ENCODE data around the gene ZBTB40. TPM values are rescaled to one million over a fixed set of nuclear protein-coding genes. Genes with fewer than 3 reads are reported as not detected.

ZBTB40 gene
- total and polyA plus RNA-seq, 10 of the 15 experiments (the other 5 are each of a cell fraction or from before 2014, with no cell fraction given) = 1.9 to 14.4 (median 9.0) TPM

DNA sequence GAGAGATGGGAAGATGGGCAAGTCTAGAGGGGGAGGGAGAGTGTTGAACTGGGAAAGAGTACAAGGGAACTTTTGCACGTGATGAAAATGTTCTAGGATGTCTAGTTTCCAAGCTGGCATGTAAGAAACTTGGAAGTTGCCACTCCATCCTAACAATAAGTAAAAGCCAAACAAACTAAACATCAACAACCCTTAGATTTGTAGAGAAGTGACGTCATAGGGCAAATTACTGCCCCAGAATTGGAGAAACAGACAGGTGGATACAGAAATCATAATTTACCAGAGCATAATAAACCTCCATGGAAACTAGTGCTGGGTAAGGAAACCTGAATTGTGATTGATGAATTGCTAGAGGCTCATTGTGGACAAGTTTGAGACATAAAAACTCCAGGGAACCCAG lies 14.7 kb upstream of the ZBTB40 start:
- RAD21 ChIA-PET (ENCODE audit: unreplicated experiment) = no interaction called here

More for the DNA sequence above, 14.7 kb upstream of the ZBTB40 start:
- ATAC-seq (no peak), DNase-seq (ENCODE audit: low read depth, low spot score) (no peak), FAIRE-seq (no peak)
- H3K4me2 ChIP-seq (ENCODE audit: control insufficient read depth, insufficient read depth) = no peak overlapping the region
- POLR2A ChIA-PET = no interaction called here
- H3K9ac ChIP-seq (ENCODE audit: control insufficient read depth, insufficient read depth, low read length) = no peak overlapping the region
- no peak overlapping the region for H3K4me3 ChIP-seq
- no peaks in the 10 kb centered on the region for H3K79me2 ChIP-seq (ENCODE audit: control insufficient read depth, insufficient read depth, low read length)
- SMC1A ChIA-PET (ENCODE audit: uncharacterized antibody, unreplicated experiment) = no interaction called here
- intact Hi-C loops (cut with micrococcal nuclease; ENCODE audit: unreplicated experiment) (no loop called here), in situ Hi-C loops (cut with MboI) (no loop called here)
- no peaks in the 10 kb centered on the region for H3K27me3 ChIP-seq (replicated peaks in 1 of 2; ENCODE audit: control insufficient read depth in 2 of 2, insufficient read depth in 2 of 2, low read length in 1 of 2)
- H3K9me3 ChIP-seq (replicated peaks; ENCODE audit: control insufficient read depth, insufficient read depth, low read length) = peaks cover 3% of the 10 kb centered on the region; the same call in 2 of the 3 replicates
- no peak overlapping the region for H3K27ac ChIP-seq (ENCODE audit: control insufficient read depth, insufficient read depth)
- H2AFZ ChIP-seq (ENCODE audit: control insufficient read depth, low read depth, low read length) = no peak overlapping the region
- no peaks in the 10 kb centered on the region for H4K20me1 ChIP-seq (ENCODE audit: control insufficient read depth, insufficient read depth)
- TF ChIP-seq, protein P1, sequence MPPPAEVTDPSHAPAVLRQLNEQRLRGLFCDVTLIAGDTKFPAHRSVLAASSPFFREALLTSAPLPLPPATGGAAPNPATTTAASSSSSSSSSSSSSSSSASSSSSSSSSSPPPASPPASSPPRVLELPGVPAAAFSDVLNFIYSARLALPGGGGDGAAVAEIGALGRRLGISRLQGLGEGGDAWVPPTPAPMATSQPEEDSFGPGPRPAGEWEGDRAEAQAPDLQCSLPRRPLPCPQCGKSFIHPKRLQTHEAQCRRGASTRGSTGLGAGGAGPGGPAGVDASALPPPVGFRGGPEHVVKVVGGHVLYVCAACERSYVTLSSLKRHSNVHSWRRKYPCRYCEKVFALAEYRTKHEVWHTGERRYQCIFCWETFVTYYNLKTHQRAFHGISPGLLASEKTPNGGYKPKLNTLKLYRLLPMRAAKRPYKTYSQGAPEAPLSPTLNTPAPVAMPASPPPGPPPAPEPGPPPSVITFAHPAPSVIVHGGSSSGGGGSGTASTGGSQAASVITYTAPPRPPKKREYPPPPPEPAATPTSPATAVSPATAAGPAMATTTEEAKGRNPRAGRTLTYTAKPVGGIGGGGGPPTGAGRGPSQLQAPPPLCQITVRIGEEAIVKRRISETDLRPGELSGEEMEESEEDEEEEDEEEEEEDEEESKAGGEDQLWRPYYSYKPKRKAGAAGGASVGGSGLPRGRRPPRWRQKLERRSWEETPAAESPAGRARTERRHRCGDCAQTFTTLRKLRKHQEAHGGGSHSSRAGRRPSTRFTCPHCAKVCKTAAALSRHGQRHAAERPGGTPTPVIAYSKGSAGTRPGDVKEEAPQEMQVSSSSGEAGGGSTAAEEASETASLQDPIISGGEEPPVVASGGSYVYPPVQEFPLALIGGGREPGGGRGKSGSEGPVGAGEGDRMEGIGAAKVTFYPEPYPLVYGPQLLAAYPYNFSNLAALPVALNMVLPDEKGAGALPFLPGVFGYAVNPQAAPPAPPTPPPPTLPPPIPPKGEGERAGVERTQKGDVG (CRISPR knock-in tag; IDR thresholded peaks at IDR 0.05) = no peak
- TF ChIP-seq PAX5 (IDR thresholded peaks at IDR 0.05; ENCODE audit: borderline replicate concordance, low read depth, low read length) (no peak), CHD2 (IDR thresholded peaks at IDR 0.05; ENCODE audit: borderline replicate concordance, low read depth, low read length) (no peak), LARP7 (IDR thresholded peaks at IDR 0.05) (no peak), CBX5 (IDR thresholded peaks at IDR 0.05; ENCODE audit: low read depth) (no peak), RUNX3 (IDR thresholded peaks at IDR 0.05; ENCODE audit: low read length) (no peak), SMC3 (IDR thresholded peaks at IDR 0.05; ENCODE audit: borderline replicate concordance, low read length) (no peak), CHD4 (IDR thresholded peaks at IDR 0.05) (no peak), EP300 (IDR thresholded peaks at IDR 0.05; ENCODE audit: borderline replicate concordance in 1 of 2, control insufficient read depth in 1 of 2, low read depth in 2 of 2, low read length in 2 of 2) (no peak), BRCA1 (IDR thresholded peaks at IDR 0.05; ENCODE audit: low read depth, low read length) (no peak), GABPA (IDR thresholded peaks at IDR 0.05; ENCODE audit: low read depth) (no peak), RELA (IDR thresholded peaks at IDR 0.05; ENCODE audit: borderline replicate concordance, partially characterized antibody) (no peak)
- TF ChIP-seq, protein P2, sequence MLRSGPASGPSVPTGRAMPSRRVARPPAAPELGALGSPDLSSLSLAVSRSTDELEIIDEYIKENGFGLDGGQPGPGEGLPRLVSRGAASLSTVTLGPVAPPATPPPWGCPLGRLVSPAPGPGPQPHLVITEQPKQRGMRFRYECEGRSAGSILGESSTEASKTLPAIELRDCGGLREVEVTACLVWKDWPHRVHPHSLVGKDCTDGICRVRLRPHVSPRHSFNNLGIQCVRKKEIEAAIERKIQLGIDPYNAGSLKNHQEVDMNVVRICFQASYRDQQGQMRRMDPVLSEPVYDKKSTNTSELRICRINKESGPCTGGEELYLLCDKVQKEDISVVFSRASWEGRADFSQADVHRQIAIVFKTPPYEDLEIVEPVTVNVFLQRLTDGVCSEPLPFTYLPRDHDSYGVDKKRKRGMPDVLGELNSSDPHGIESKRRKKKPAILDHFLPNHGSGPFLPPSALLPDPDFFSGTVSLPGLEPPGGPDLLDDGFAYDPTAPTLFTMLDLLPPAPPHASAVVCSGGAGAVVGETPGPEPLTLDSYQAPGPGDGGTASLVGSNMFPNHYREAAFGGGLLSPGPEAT (IDR thresholded peaks at IDR 0.05; ENCODE audit: low read depth) = no peak
- TF ChIP-seq, protein P3, sequence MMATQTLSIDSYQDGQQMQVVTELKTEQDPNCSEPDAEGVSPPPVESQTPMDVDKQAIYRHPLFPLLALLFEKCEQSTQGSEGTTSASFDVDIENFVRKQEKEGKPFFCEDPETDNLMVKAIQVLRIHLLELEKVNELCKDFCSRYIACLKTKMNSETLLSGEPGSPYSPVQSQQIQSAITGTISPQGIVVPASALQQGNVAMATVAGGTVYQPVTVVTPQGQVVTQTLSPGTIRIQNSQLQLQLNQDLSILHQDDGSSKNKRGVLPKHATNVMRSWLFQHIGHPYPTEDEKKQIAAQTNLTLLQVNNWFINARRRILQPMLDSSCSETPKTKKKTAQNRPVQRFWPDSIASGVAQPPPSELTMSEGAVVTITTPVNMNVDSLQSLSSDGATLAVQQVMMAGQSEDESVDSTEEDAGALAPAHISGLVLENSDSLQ (IDR thresholded peaks at IDR 0.05) = no peak
- 19% methylated on average over 2 of the region's 2 CpGs for WGBS (ENCODE audit: insufficient coverage, insufficient replicate concordance, low lambda C conversion rate, missing lambda C conversion rate)
- no peaks in the 10 kb centered on the region for H3K4me1 ChIP-seq (ENCODE audit: control insufficient read depth, insufficient read depth, low read length)
- no TSS peak for BruUV-seq (replicated peaks)
- CTCF ChIA-PET = no interaction called here
- no peaks in the 10 kb centered on the region for H3K36me3 ChIP-seq (ENCODE audit: control insufficient read depth in 2 of 2, insufficient read depth in 2 of 2, low read length in 1 of 2)

Data from GM12878 (cell line).